ENCODE data around the gene PBX1. TPM values are rescaled to one million over a fixed set of nuclear protein-coding genes. Genes with fewer than 3 reads are reported as not detected.

Gene PBX1
- total RNA-seq, 2 donors from 2014 or later = 59.9 to 79.2 TPM

GRCh38 chr1:164725401-164725800 is 166.4 kb downstream of the PBX1 start:
- no peak for TF ChIP-seq CTCF (conservative IDR thresholded peaks at IDR 0.05)
- H3K4me3 Mint-ChIP-seq = no peak overlapping the region
- Histone ChIP-seq H3K36me3 (ENCODE audit: control insufficient read depth, insufficient read depth, low read length) (no peaks in the 10 kb centered on the region), H3K9ac (ENCODE audit: extremely low read depth, low read length, poor library complexity, severe bottlenecking) (no peak overlapping the region), H3K9me3 (ENCODE audit: control insufficient read depth, low read length) (no peaks in the 10 kb centered on the region), H3K27me3 (ENCODE audit: control insufficient read depth, insufficient read depth, low read length, poor library complexity, severe bottlenecking) (no peaks in the 10 kb centered on the region), H3K27ac (ENCODE audit: low read depth, low read length) (no peak overlapping the region), H3K4me3 (ENCODE audit: low read length) (no peak overlapping the region), H3K4me1 (ENCODE audit: control insufficient read depth, insufficient read depth, low read length) (no peaks in the 10 kb centered on the region)
- peaks cover 2% of the 10 kb centered on the region for H3K36me3 Mint-ChIP-seq (ENCODE audit: low read depth)
- no peaks in the 10 kb centered on the region for H3K27me3 Mint-ChIP-seq (ENCODE audit: insufficient read depth)
- H3K27ac Mint-ChIP-seq = peak overlapping the region; percentile 13
- no peak for DNase-seq
- no peaks in the 10 kb centered on the region for H3K9me3 Mint-ChIP-seq
- peaks cover 24% of the 10 kb centered on the region for H3K4me1 Mint-ChIP-seq
- WGBS, 2 experiments (ENCODE audit: insufficient coverage in 1 of 2, insufficient read length in 1 of 2) = 91 to 95% methylated on average over 4 of the region's 4 CpGs

- WGBS, 2 experiments (ENCODE audit: insufficient coverage in 1 of 2, insufficient read length in 1 of 2) = 90 to 95% methylated on average over 1 of the region's 2 CpGs
- H3K9me3 Mint-ChIP-seq = no peaks in the 10 kb centered on the region
- Histone ChIP-seq H3K36me3 (ENCODE audit: control insufficient read depth, insufficient read depth, low read length) (no peaks in the 10 kb centered on the region), H3K27ac (ENCODE audit: low read depth, low read length) (no peak overlapping the region), H3K4me1 (ENCODE audit: control insufficient read depth, insufficient read depth, low read length) (no peaks in the 10 kb centered on the region), H3K9ac (ENCODE audit: extremely low read depth, low read length, poor library complexity, severe bottlenecking) (no peak overlapping the region), H3K4me3 (ENCODE audit: low read length) (no peak overlapping the region), H3K27me3 (ENCODE audit: control insufficient read depth, insufficient read depth, low read length, poor library complexity, severe bottlenecking) (no peaks in the 10 kb centered on the region), H3K9me3 (ENCODE audit: control insufficient read depth, low read length) (no peaks in the 10 kb centered on the region)
- no peaks in the 10 kb centered on the region for H3K27me3 Mint-ChIP-seq (ENCODE audit: insufficient read depth)
- H3K4me1 Mint-ChIP-seq = peaks cover 28% of the 10 kb centered on the region
- H3K4me3 Mint-ChIP-seq = no peak overlapping the region
- TF ChIP-seq CTCF (conservative IDR thresholded peaks at IDR 0.05) = no peak
- no peak for DNase-seq
- no peak overlapping the region for H3K27ac Mint-ChIP-seq
- H3K36me3 Mint-ChIP-seq (ENCODE audit: low read depth) = peaks cover 2% of the 10 kb centered on the region
Measured at GRCh38 chr1:164726235-164726634, 167.3 kb downstream of the PBX1 start.

GRCh38 chr1:164728719-164729118 is 169.7 kb downstream of the PBX1 start:
- no peak for DNase-seq
- H3K4me1 ChIP-seq (ENCODE audit: control insufficient read depth, insufficient read depth, low read length) = no peaks in the 10 kb centered on the region
- Mint-ChIP-seq H3K4me1 (peaks cover 29% of the 10 kb centered on the region), H3K27ac (no peak overlapping the region), H3K9me3 (no peaks in the 10 kb centered on the region), H3K4me3 (no peak overlapping the region), H3K27me3 (ENCODE audit: insufficient read depth) (no peaks in the 10 kb centered on the region), H3K36me3 (ENCODE audit: low read depth) (no peaks in the 10 kb centered on the region)
- no peaks in the 10 kb centered on the region for H3K36me3 ChIP-seq (ENCODE audit: control insufficient read depth, insufficient read depth, low read length)
- H3K9me3 ChIP-seq (ENCODE audit: control insufficient read depth, low read length) = no peaks in the 10 kb centered on the region
- H3K27ac ChIP-seq (ENCODE audit: low read depth, low read length) = peak overlapping the region; percentile 21
- no peaks in the 10 kb centered on the region for H3K27me3 ChIP-seq (ENCODE audit: control insufficient read depth, insufficient read depth, low read length, poor library complexity, severe bottlenecking)
- no peak overlapping the region for H3K4me3 ChIP-seq (ENCODE audit: low read length)
- no peak overlapping the region for H3K9ac ChIP-seq (ENCODE audit: extremely low read depth, low read length, poor library complexity, severe bottlenecking)
- no peak for TF ChIP-seq CTCF (conservative IDR thresholded peaks at IDR 0.05)
- 94 to 97% methylated on average over 3 to 5 of the region's 5 CpGs for WGBS, 2 experiments (ENCODE audit: insufficient coverage in 1 of 2, insufficient read length in 1 of 2)

Data from endodermal cell (in vitro differentiated cells).